HCT116 (cell line): ENCODE measurements around the gene OR2W1. TPM values are rescaled to one million over a fixed set of nuclear protein-coding genes. Genes with fewer than 3 reads are reported as not detected.

Experiments
- ATAC-seq: fragments of 200-7000 bp; cut with Tn5 transposase; 2 replicates; pipeline ENCODE4 v1.9.1; 2020; ENCODE audit warnings: mild to moderate bottlenecking, moderate library complexity
- BruUV-seq: library from RNA; stranded (reverse); fragments of 400-500 nt; replicated peaks from 2 replicates; lab custom pipeline; 2021; lab: Mats Ljungman, UMichigan
- CTCF ChIA-PET: fragments of 300-600 bp; sonication (Branson Sonifier 250); formaldehyde crosslinking; loops from one replicate; lab custom pipeline; 2021; ENCODE audit warnings: antibody characterized with exemption; lab: Charles Lee
- POLR2A ChIA-PET: fragments of 300-600, 350-600 bp; sonication (Branson Sonifier 250); formaldehyde crosslinking; loops from one replicate; lab custom pipeline; 2021; ENCODE audit warnings: antibody characterized with exemption; lab: Charles Lee
- RAD21 ChIA-PET, 2 experiments: fragments of 300-600 bp; sonication (Branson Sonifier 250); formaldehyde crosslinking; loops; one replicate each; lab custom pipeline; 2023; ENCODE audit warnings: low total read pairs in 2 of 2; ENCODE audit not compliant: uncharacterized antibody in 2 of 2, unreplicated experiment in 2 of 2, low non-redundant PET in 1 of 2; lab: Charles Lee
- DNase-seq: peaks from one replicate; pipeline ENCODE4 v3.0.0-alpha.2; 2010; ENCODE audit warnings: low read depth, low spot score
- H2AFZ ChIP-seq: fragments of 200-600 bp; shearing (Covaris generic), sonication (generic); 2 replicates; pipeline ENCODE4 v1.6.1; 2017; ENCODE audit warnings: low read depth, mixed run types, mixed read lengths, antibody characterized with exemption, low read length; ENCODE audit not compliant: poor library complexity, severe bottlenecking
- H3K27ac ChIP-seq: 2 replicates; pipeline ENCODE4 v1.5.1; 2012; ENCODE audit warnings: low read depth, low read length
- H3K27me3 ChIP-seq: fragments of 200-600 bp; sonication (generic); 2 replicates; pipeline ENCODE4 v1.6.1; 2016; ENCODE audit warnings: mixed run types, low read length, mixed read lengths; ENCODE audit not compliant: insufficient read depth
- H3K36me3 ChIP-seq, 2 experiments: fragments of 200-500 bp in 1 of 2; fragments of 200-600 bp in 1 of 2; sonication (Bioruptor generic) in 1 of 2; sonication (generic) in 1 of 2; 2 replicates each; pipeline versions ENCODE4 v1.5.1 to v1.6.1; 2014 to 2016; ENCODE audit warnings: low read length in 2 of 2, inconsistent platforms in 1 of 2, mixed read lengths in 1 of 2, mixed run types in 1 of 2; ENCODE audit not compliant: insufficient read depth in 2 of 2, control insufficient read depth in 1 of 2
- H3K4me1 ChIP-seq, 2 experiments: fragments of 200-600 bp in 1 of 2; sonication (generic) in 1 of 2; 2 replicates each; pipeline versions ENCODE4 v1.5.1 to v1.6.1; 2012 to 2017; ENCODE audit warnings: low read length in 2 of 2, inconsistent platforms in 1 of 2, mild to moderate bottlenecking in 1 of 2, mixed read lengths in 1 of 2, mixed run types in 1 of 2, moderate library complexity in 1 of 2; ENCODE audit not compliant: insufficient read depth in 2 of 2, control insufficient read depth in 1 of 2
- H3K4me2 ChIP-seq: fragments of 200-600 bp; sonication (generic); 2 replicates; pipeline ENCODE4 v1.6.1; 2017; ENCODE audit warnings: mixed run types, low read length, mixed read lengths
- H3K4me3 ChIP-seq, 2 experiments: fragments of 200-600 bp in 1 of 2; sonication (generic) in 1 of 2; replicated peaks in 1 of 2; 2 replicates each; pipeline ENCODE4 v1.5.1; 2011 to 2016; ENCODE audit warnings: low read length in 2 of 2, control low read depth in 1 of 2, low read depth in 1 of 2, mild to moderate bottlenecking in 1 of 2, mixed read lengths in 1 of 2, mixed run types in 1 of 2
- H3K79me2 ChIP-seq: fragments of 200-600 bp; sonication (generic); 2 replicates; pipeline ENCODE4 v1.6.1; 2017; ENCODE audit warnings: mild to moderate bottlenecking, mixed run types, low read length, moderate library complexity, mixed read lengths; ENCODE audit not compliant: insufficient read depth
- H3K9ac ChIP-seq: fragments of 200-600 bp; sonication (generic); 2 replicates; pipeline ENCODE4 v1.6.1; 2016; ENCODE audit warnings: low read length, mixed read lengths
- H3K9me2 ChIP-seq: fragments of 200-600 bp; sonication (generic), shearing (Covaris generic); 2 replicates; pipeline ENCODE4 v1.6.1; 2017; ENCODE audit warnings: mixed run types, mild to moderate bottlenecking, moderate library complexity; ENCODE audit not compliant: insufficient read depth
- H3K9me3 ChIP-seq, 2 experiments: fragments of 200-500 bp in 1 of 2; fragments of 200-600 bp in 1 of 2; sonication (Bioruptor generic) in 1 of 2; sonication (generic) in 1 of 2; 2 replicates each; pipeline ENCODE4 v1.6.1; 2014 to 2017; ENCODE audit warnings: low read length in 2 of 2, mixed read lengths in 2 of 2, inconsistent platforms in 1 of 2, low read depth in 1 of 2, mild to moderate bottlenecking in 1 of 2, mixed run types in 1 of 2, moderate library complexity in 1 of 2; ENCODE audit not compliant: control insufficient read depth in 1 of 2, insufficient read depth in 1 of 2
- H4K20me1 ChIP-seq: fragments of 200-600 bp; sonication (generic), shearing (Covaris generic); 2 replicates; pipeline ENCODE4 v1.6.1; 2017; ENCODE audit warnings: mixed run types, mild to moderate bottlenecking, moderate library complexity; ENCODE audit not compliant: insufficient read depth
- CBX3 ChIP-seq: IDR thresholded peaks from 2 replicates; pipeline ENCODE4 v1.6.1; 2012; ENCODE audit warnings: low read depth
- EZH2 ChIP-seq: fragments of 200-600 bp; sonication (generic); IDR thresholded peaks from 2 replicates; pipeline ENCODE4 v1.6.1; 2017; ENCODE audit warnings: antibody characterized with exemption, mixed run types
- EZH2phosphoT487 ChIP-seq: fragments of 200-600 bp; IDR thresholded peaks from 2 replicates; pipeline ENCODE4 v1.6.1; 2018; ENCODE audit warnings: antibody characterized with exemption, borderline replicate concordance
- RAD21 ChIP-seq: IDR thresholded peaks from 2 replicates; pipeline ENCODE4 v1.6.1; 2012; ENCODE audit warnings: low read depth, mild to moderate bottlenecking
- SIN3A ChIP-seq: IDR thresholded peaks from 2 replicates; pipeline ENCODE4 v1.6.1; 2012; ENCODE audit warnings: low read depth
- YY1 ChIP-seq: IDR thresholded peaks from 2 replicates; pipeline ENCODE4 v1.6.1; 2011; ENCODE audit warnings: low read length, low read depth, moderate library complexity, mild to moderate bottlenecking; ENCODE audit not compliant: insufficient replicate concordance; ENCODE audit errors: extremely low read depth
- intact Hi-C: fragments of 100-400 bp; cut with micrococcal nuclease; formaldehyde crosslinking; loops from 2 replicates; pipeline ENCODE4 v1.10.0; 2022
- total RNA-seq: library from RNA; stranded (reverse); gene quantifications from one replicate; pipeline ENCODE4 v1.2.1, GENCODE V29; 2021; ENCODE audit not compliant: unreplicated experiment
- TF ChIP-seq, protein P1 (sequence below), 3 experiments: fragments of 200-600 bp in 1 of 3; sonication (generic) in 1 of 3; IDR thresholded peaks in 2 of 3; conservative IDR thresholded peaks in 1 of 3; 2 replicates each; pipeline ENCODE4 v1.5.1; 2012 to 2017; ENCODE audit warnings: low read depth in 2 of 3, low read length in 2 of 3, antibody characterized with exemption in 1 of 3, borderline replicate concordance in 1 of 3, control low read depth in 1 of 3, mild to moderate bottlenecking in 1 of 3, mixed read lengths in 1 of 3, mixed run types in 1 of 3, moderate library complexity in 1 of 3; ENCODE audit not compliant: insufficient read depth in 1 of 3

OR2W1 gene
- total RNA-seq, 1 experiment from 2014 or later = not detected

DNA sequence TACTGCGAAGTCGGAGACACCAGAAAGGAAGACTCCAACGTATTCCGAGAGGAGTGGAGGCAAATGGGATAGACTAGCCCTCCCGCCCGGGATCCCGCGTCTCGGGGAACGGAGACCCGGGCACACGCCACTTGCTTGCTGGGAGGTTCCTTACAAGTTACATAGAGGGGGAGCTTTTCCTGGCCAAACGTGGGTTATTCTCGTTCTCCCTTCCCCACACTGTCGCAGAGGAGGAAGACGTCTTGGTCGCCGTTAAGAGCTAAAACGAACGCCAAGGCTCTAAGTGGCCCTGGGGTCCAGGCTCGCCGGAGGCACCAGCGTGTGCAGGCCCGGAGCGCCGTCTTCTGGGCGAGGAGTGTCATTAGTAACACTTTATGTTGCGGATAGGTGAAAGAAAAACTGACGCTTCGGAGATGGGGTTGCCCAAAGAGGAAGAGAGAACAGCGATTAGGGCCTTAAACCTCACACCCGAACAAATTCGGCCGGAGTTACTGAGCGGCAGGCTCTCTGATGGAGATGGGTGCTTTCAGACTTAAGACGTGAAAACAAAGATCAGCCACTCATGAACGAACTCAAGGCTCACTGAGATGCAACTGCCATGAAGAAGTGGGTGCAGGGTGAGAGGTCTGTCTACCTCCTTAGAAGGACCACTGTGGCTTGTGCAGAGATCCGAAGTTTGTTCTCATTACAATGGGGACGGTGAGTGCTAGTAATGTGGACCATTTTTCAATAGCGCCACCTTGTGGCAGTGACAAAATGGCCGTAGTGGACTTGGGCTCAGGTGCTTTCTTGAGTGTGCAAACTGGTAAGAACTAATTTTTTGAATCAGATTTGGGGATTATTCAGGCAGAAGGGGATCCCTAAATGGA, 28.2 kb downstream of the OR2W1 start:
- H3K27me3 ChIP-seq = no peaks in the 10 kb centered on the region
- DNase-seq = peak; percentile 72
- TF ChIP-seq EZH2phosphoT487 (no peak), CBX3 (0 out of 2 replicates have a peak, but pooled peaks have one; percentile 52), EZH2 (no peak), SIN3A (no peak), RAD21 (peak; percentile 80), YY1 (peak; percentile 42)
- TF ChIP-seq, protein P1, sequence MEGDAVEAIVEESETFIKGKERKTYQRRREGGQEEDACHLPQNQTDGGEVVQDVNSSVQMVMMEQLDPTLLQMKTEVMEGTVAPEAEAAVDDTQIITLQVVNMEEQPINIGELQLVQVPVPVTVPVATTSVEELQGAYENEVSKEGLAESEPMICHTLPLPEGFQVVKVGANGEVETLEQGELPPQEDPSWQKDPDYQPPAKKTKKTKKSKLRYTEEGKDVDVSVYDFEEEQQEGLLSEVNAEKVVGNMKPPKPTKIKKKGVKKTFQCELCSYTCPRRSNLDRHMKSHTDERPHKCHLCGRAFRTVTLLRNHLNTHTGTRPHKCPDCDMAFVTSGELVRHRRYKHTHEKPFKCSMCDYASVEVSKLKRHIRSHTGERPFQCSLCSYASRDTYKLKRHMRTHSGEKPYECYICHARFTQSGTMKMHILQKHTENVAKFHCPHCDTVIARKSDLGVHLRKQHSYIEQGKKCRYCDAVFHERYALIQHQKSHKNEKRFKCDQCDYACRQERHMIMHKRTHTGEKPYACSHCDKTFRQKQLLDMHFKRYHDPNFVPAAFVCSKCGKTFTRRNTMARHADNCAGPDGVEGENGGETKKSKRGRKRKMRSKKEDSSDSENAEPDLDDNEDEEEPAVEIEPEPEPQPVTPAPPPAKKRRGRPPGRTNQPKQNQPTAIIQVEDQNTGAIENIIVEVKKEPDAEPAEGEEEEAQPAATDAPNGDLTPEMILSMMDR (IDR thresholded peaks at IDR 0.05 in 2 of 3, conservative IDR thresholded peaks at IDR 0.05 in 1 of 3; ENCODE audit: borderline replicate concordance in 1 of 3, insufficient read depth in 1 of 3, low read depth in 2 of 3, low read length in 2 of 3) = peak; percentile 66 to 86 (median 84)
- TF ChIP-seq, all 23 proteins: peak for 4
- no peaks in the 10 kb centered on the region for H3K79me2 ChIP-seq
- POLR2A ChIA-PET = no interaction called here
- H3K9ac ChIP-seq = no peak overlapping the region
- no peaks in the 10 kb centered on the region for H3K36me3 ChIP-seq
- H2AFZ ChIP-seq = peak overlapping the region; percentile 96
- no peaks in the 10 kb centered on the region for H3K9me3 ChIP-seq
- ATAC-seq = peak; percentile 95
- H3K27ac ChIP-seq = no peak overlapping the region
- H3K9me2 ChIP-seq = no peaks in the 10 kb centered on the region
- no peak overlapping the region for H3K4me3 ChIP-seq
- CTCF ChIA-PET = interaction anchor here (2.0 kb wide), 1 partner anchor 179 kb away, joined by 5 read pairs; no protein-coding TSS in a partner anchor
- no peak overlapping the region for H3K4me2 ChIP-seq
- BruUV-seq = no TSS peak
- no peaks in the 10 kb centered on the region for H3K4me1 ChIP-seq
- intact Hi-C loops = loop anchor here (1.0 to 2.0 kb wide), 3 partner anchors 120 to 330 kb away; no protein-coding TSS in a partner anchor
- H4K20me1 ChIP-seq = no peaks in the 10 kb centered on the region
- RAD21 ChIA-PET = no interaction called here
